Neural cell (in vitro differentiated cells): ENCODE results near the gene KIAA0753.
"Not testable (repeated sequence)": the region's sequence is repeated elsewhere in the genome, so short reads cannot be mapped to it uniquely, and the experiment has no call there.

Experiments used
- EP300 ChIP-seq: fragments of 450-650 bp; conservative IDR thresholded peaks from 2 replicates; pipeline ENCODE4 v1.6.1; 2014; ENCODE audit warnings: antibody characterized with exemption, mild to moderate bottlenecking, moderate library complexity; ENCODE audit not compliant: poor library complexity, severe bottlenecking
- EZH2 ChIP-seq: fragments of 200-600, 300-800 bp; shearing (Covaris generic), sonication (generic); IDR thresholded peaks from 2 replicates; pipeline ENCODE4 v1.6.1; 2014; ENCODE audit warnings: antibody characterized with exemption, low read length, borderline replicate concordance, mild to moderate bottlenecking; ENCODE audit not compliant: insufficient read depth, poor library complexity, severe bottlenecking
- POLR2AphosphoS5 ChIP-seq: IDR thresholded peaks from 2 replicates; pipeline ENCODE4 v1.6.1; 2012
- TF ChIP-seq, protein P1 (sequence below): fragments of 450-650 bp; IDR thresholded peaks from 2 replicates; pipeline ENCODE4 v1.5.1; 2014; ENCODE audit warnings: antibody characterized with exemption, mild to moderate bottlenecking, moderate library complexity; ENCODE audit not compliant: poor library complexity, severe bottlenecking

DNA sequence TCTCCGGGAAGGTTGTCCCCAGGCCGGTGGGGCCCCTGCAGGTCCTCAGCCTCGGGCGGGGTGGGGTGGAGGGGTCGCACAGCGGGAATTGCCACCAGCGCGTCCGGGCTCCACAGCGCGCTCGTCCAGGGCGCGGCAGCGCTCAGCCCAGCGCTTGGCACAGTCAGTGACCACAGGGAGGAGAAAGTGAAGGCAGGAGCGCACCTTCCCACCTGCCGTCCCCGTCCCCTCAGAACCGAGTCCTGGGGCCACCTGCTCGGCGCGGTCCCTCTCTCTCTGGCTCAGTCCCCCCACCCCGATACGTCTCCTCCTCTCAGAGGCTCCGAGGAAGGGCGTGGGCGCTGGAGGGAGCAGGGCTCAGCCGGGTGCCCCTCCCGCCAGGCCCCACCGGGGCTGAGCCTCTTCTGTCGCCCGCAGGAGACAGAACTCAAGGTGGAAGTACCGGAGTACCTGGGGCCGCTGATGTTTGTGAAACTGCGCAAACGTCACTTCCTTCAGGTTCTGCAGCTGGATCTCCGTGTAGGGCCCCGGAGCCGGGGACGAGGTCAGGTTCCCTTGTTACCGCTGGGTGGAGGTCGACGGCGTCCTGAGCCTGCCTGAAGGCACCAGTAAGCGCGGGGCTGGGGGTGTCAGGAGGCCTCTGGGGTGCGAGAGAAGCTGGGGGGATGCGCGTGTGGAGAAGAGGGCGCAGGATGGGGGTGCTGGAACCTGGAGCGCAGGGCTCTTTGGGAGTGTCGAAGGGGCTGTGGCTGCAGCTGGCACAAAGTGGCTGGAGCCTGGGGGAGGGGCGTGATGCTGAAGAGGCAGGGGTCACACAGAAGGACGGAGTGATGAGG, 16.5 kb upstream of the KIAA0753 start:
- TF ChIP-seq, protein P1, sequence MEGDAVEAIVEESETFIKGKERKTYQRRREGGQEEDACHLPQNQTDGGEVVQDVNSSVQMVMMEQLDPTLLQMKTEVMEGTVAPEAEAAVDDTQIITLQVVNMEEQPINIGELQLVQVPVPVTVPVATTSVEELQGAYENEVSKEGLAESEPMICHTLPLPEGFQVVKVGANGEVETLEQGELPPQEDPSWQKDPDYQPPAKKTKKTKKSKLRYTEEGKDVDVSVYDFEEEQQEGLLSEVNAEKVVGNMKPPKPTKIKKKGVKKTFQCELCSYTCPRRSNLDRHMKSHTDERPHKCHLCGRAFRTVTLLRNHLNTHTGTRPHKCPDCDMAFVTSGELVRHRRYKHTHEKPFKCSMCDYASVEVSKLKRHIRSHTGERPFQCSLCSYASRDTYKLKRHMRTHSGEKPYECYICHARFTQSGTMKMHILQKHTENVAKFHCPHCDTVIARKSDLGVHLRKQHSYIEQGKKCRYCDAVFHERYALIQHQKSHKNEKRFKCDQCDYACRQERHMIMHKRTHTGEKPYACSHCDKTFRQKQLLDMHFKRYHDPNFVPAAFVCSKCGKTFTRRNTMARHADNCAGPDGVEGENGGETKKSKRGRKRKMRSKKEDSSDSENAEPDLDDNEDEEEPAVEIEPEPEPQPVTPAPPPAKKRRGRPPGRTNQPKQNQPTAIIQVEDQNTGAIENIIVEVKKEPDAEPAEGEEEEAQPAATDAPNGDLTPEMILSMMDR: peak; percentile 16
- TF ChIP-seq POLR2AphosphoS5, EZH2, EP300: not testable (repeated sequence)
